K562 (cell line): Measurements from ENCODE around the gene SSH3. TPM values are rescaled to one million over a fixed set of nuclear protein-coding genes. Genes with fewer than 3 reads are reported as not detected.

ENCODE experiments used
- ATAC-seq: fragments of 200-7000 bp; cut with Tn5 transposase; 3 replicates; pipeline ENCODE4 v1.9.1; 2020; ENCODE audit warnings: moderate library complexity
- BruUV-seq: library from RNA; stranded (reverse); fragments of 400-500 nt; replicated peaks from 2 replicates; lab custom pipeline; 2021; lab: Mats Ljungman, UMichigan
- CTCF ChIA-PET: fragments of 300-600 bp; formaldehyde crosslinking; extraction: SDS; loops from one replicate; lab custom pipeline; 2021; ENCODE audit warnings: low intra/inter-chr PET ratio; lab: Yijun Ruan, JAX
- POLR2A ChIA-PET: fragments of 300-600, 350-650 bp; sonication (Branson Sonifier 250); formaldehyde crosslinking; extraction: SDS; loops from one replicate; lab custom pipeline; 2021; ENCODE audit warnings: antibody characterized with exemption, inconsistent platforms; lab: Yijun Ruan, JAX
- DNase-seq, 4 experiments: peaks; one replicate each; pipeline versions ENCODE4 v3.0.0 to v3.0.0-alpha.2; 2011 to 2018; ENCODE audit warnings: low spot score in 3 of 4, mixed read lengths in 3 of 4; ENCODE audit errors: extremely low read depth in 1 of 4
- FAIRE-seq: peaks from 2 replicates; lab custom pipeline; 2011; peaks lifted over from hg19 to GRCh38; lab: Jason Lieb, UNC
- H2AFZ ChIP-seq: 2 replicates; pipeline ENCODE4 v1.6.0; 2011; ENCODE audit warnings: low read depth, low read length, control low read depth, inconsistent platforms
- H3K27ac ChIP-seq: fragments of 200-600 bp; 3 replicates; pipeline ENCODE4 v1.8.0; 2011; ENCODE audit warnings: low read depth, mild to moderate bottlenecking, control low read depth, inconsistent platforms, low read length, moderate library complexity, mixed read lengths; ENCODE audit errors: extremely low read depth
- H3K27me3 ChIP-seq, 2 experiments: fragments of 300-600 bp in 1 of 2; 2 replicates in 1 of 2; 3 replicates in 1 of 2; pipeline versions ENCODE4 v1.6.0 to v1.8.0; 2011; ENCODE audit warnings: inconsistent platforms in 2 of 2, low read length in 2 of 2, mild to moderate bottlenecking in 1 of 2, mixed read lengths in 1 of 2, moderate library complexity in 1 of 2; ENCODE audit not compliant: control insufficient read depth in 2 of 2, insufficient read depth in 2 of 2
- H3K36me3 ChIP-seq: fragments of 300-600 bp; 3 replicates; pipeline ENCODE4 v1.8.0; 2011; ENCODE audit warnings: mild to moderate bottlenecking, low read length, inconsistent platforms; ENCODE audit not compliant: control insufficient read depth, insufficient read depth
- H3K4me1 ChIP-seq, 2 experiments: fragments of 200-600 bp in 1 of 2; replicated peaks in 1 of 2; 2 replicates in 1 of 2; 3 replicates in 1 of 2; pipeline versions ENCODE4 v1.5.1 to v1.8.0; 2011; ENCODE audit warnings: inconsistent platforms in 2 of 2, low read length in 2 of 2, mild to moderate bottlenecking in 1 of 2, mixed read lengths in 1 of 2, moderate library complexity in 1 of 2; ENCODE audit not compliant: control insufficient read depth in 2 of 2, insufficient read depth in 2 of 2
- H3K4me2 ChIP-seq: 2 replicates; pipeline ENCODE4 v1.6.1; 2011; ENCODE audit warnings: low read length, control low read depth, inconsistent platforms, mixed read lengths; ENCODE audit not compliant: insufficient read depth
- H3K4me3 ChIP-seq: fragments of 200-600 bp; sonication (generic), shearing (Covaris generic); 2 replicates; pipeline ENCODE4 v1.5.1; 2016; ENCODE audit warnings: control low read depth, inconsistent platforms
- H3K79me2 ChIP-seq: fragments of 200-600 bp; 3 replicates; pipeline ENCODE4 v1.8.0; 2011; ENCODE audit warnings: low read length, inconsistent platforms; ENCODE audit not compliant: control insufficient read depth, insufficient read depth
- H3K9ac ChIP-seq, 2 experiments: 2 replicates each; pipeline versions ENCODE4 v1.6.0 to v1.6.1; 2011; ENCODE audit warnings: low read depth in 2 of 2, low read length in 2 of 2, control low read depth in 1 of 2, inconsistent platforms in 1 of 2, mild to moderate bottlenecking in 1 of 2, mixed read lengths in 1 of 2; ENCODE audit not compliant: insufficient read depth in 1 of 2
- H3K9me1 ChIP-seq: one replicate; pipeline ENCODE4 v1.6.0; 2011; ENCODE audit warnings: inconsistent platforms, mild to moderate bottlenecking, low read length, moderate library complexity; ENCODE audit not compliant: control insufficient read depth, insufficient read depth
- H3K9me3 ChIP-seq: replicated peaks from 2 replicates; pipeline ENCODE4 v1.5.1; 2011; ENCODE audit warnings: low read depth, low read length, inconsistent platforms; ENCODE audit not compliant: control insufficient read depth, insufficient read depth
- H4K20me1 ChIP-seq: replicated peaks from 2 replicates; pipeline ENCODE4 v1.6.1; 2011; ENCODE audit warnings: low read length, inconsistent platforms, mixed read lengths; ENCODE audit not compliant: control insufficient read depth, insufficient read depth
- BRF1 ChIP-seq: IDR thresholded peaks from 3 replicates; pipeline ENCODE4 v1.6.1; 2011; ENCODE audit warnings: borderline replicate concordance, mild to moderate bottlenecking; ENCODE audit not compliant: insufficient read length; ENCODE audit errors: extremely low read depth
- EWSR1 ChIP-seq: fragments of 450-650 bp; IDR thresholded peaks from 2 replicates; pipeline ENCODE4 v1.6.1; 2018; ENCODE audit warnings: borderline replicate concordance, mild to moderate bottlenecking, low read depth, moderate library complexity; ENCODE audit not compliant: partially characterized antibody
- NFE2L1 ChIP-seq: fragments of 450-650 bp; IDR thresholded peaks from 2 replicates; pipeline ENCODE4 v1.6.1; 2016; ENCODE audit warnings: missing genetic modification characterization, low read depth, mild to moderate bottlenecking, missing compliant biosample characterization, moderate library complexity, borderline replicate concordance
- OTX1 ChIP-seq: fragments of 450-650 bp; formaldehyde crosslinking; IDR thresholded peaks from 2 replicates; pipeline ENCODE4 v1.4.0; 2022; ENCODE audit warnings: mild to moderate bottlenecking
- SMAD3 ChIP-seq: fragments of 450-650 bp; formaldehyde crosslinking; conservative IDR thresholded peaks from 2 replicates; pipeline ENCODE4 v1.4.0; 2020; ENCODE audit warnings: mild to moderate bottlenecking
- TFAM ChIP-seq: fragments of 250-450 bp; sonication (Bioruptor Pico); conservative IDR thresholded peaks from 2 replicates; pipeline ENCODE4 v1.5.0; 2021; ENCODE audit warnings: mild to moderate bottlenecking, moderate library complexity
- ZNF347 ChIP-seq: fragments of 450-650 bp; formaldehyde crosslinking; IDR thresholded peaks from 2 replicates; pipeline ENCODE4 v1.4.0; 2020; ENCODE audit warnings: low read depth, mild to moderate bottlenecking, moderate library complexity
- ZNF586 ChIP-seq: fragments of 450-650 bp; formaldehyde crosslinking; conservative IDR thresholded peaks from 2 replicates; pipeline ENCODE4 v1.4.0; 2020; ENCODE audit warnings: mild to moderate bottlenecking, moderate library complexity
- WGBS: fragments of 100-300 bp; shearing (Covaris generic); methylation state at CpG from one replicate; pipeline ENCODE4 v1.1.6; 2016; ENCODE audit warnings: low coverage, mixed read lengths; ENCODE audit not compliant: insufficient coverage; ENCODE audit errors: missing lambda C conversion rate; 5-methylcytosine and 5-hydroxymethylcytosine counted together
- in situ Hi-C: fragments of 300-500 bp; cut with MboI; formaldehyde crosslinking; loops from 4 replicates; pipeline ENCODE4 v1.15.0; 2018; ENCODE audit warnings: inconsistent platforms, mixed read lengths
- intact Hi-C: fragments of 100-400 bp; cut with micrococcal nuclease; formaldehyde crosslinking; loops from 2 replicates; pipeline ENCODE4 v1.14.2; 2022
- polyA plus RNA-seq, 8 experiments: library from polyadenylated mRNA; depleted of rRNA in 4 of 8; stranded (reverse) in 5 of 8; unstranded in 3 of 8; fragments of >200 nt; fragmentation: Nextera tagmentation in 2 of 8; fragmentation: Illumina TruSeq in 1 of 8; extraction: Ambion mirVana in 2 of 8; extraction: Trizol in 1 of 8; gene quantifications; 2 replicates each; pipeline versions ENCODE4 v1.2.1 to v1.2.3, GENCODE V29; 2011 to 2014; ENCODE audit warnings: inconsistent platforms in 1 of 8, missing spikeins in 1 of 8
- total RNA-seq, 7 experiments: library from RNA; depleted of rRNA in 6 of 7; stranded (reverse); fragments of >200 nt in 6 of 7; fragmentation: Illumina TruSeq in 2 of 7; extraction: Trizol in 2 of 7; gene quantifications; 2 replicates each; pipeline versions ENCODE4 v1.2.1 to v1.2.3, GENCODE V29; 2011 to 2021; ENCODE audit warnings: low replicate concordance in 1 of 7

The SSH3 gene
- total and polyA plus RNA-seq, 9 of the 15 experiments (the other 6 are each of a cell fraction or from before 2014, with no cell fraction given), result 0.07 to 1.0 (median 0.24) TPM; not detected in 3

- Histone ChIP-seq H4K20me1 (no peaks in the 10 kb centered on the region), H3K4me1 (peaks cover 0 to 35% of the 10 kb centered on the region in 2 experiments; a peak in 2 of 5 replicates), H3K27me3 (no peaks in the 10 kb centered on the region), H3K27ac (no peak overlapping the region), H2AFZ (no peak overlapping the region), H3K9ac (no peak overlapping the region), H3K4me3 (no peak overlapping the region), H3K79me2 (no peaks in the 10 kb centered on the region), H3K9me1 (no peaks in the 10 kb centered on the region), H3K9me3 (peaks cover 8% of the 10 kb centered on the region; the same call in 1 of the 2 replicates), H3K36me3 (peaks cover 61% of the 10 kb centered on the region; the same call in 2 of the 3 replicates), H3K4me2 (no peak overlapping the region)
- WGBS, result 92% methylated on average over 12 of the region's 13 CpGs
- ATAC-seq, result no peak
- in situ Hi-C loops (no loop called here), intact Hi-C loops (no loop called here)
- DNase-seq, result no peak
- no TSS peak for BruUV-seq
- ChIA-PET CTCF (no interaction called here), POLR2A (interaction anchor here (0.6 to 0.7 kb wide), 2 partner anchors 11 to 76 kb away, joined by 3 read pairs; no protein-coding TSS in a partner anchor)
- no peak for FAIRE-seq
- no peak for TF ChIP-seq OTX1
- TF ChIP-seq NFE2L1 (tag), result no peak
- TF ChIP-seq BRF1, result no peak
- TF ChIP-seq SMAD3 (CRISPR knock-in tag), result no peak
- TF ChIP-seq EWSR1, result no peak
- no peak for TF ChIP-seq ZNF347
- TF ChIP-seq ZNF586 (CRISPR knock-in tag), result no peak
- TF ChIP-seq TFAM (CRISPR knock-in tag), result no peak
Measured at GRCh38 chr11:67300256-67300755, 3.0 kb upstream of the SSH3 start.
